NB4 (cell line): ENCODE measurements around the gene WDR7.

Experiments
- MYC ChIP-seq: IDR thresholded peaks from 2 replicates; pipeline ENCODE4 v1.6.1; 2011; ENCODE audit warnings: low read depth, low read length
- POLR2A ChIP-seq: IDR thresholded peaks from 2 replicates; pipeline ENCODE4 v1.6.1; 2011; ENCODE audit warnings: mild to moderate bottlenecking; ENCODE audit not compliant: insufficient read length; ENCODE audit errors: extremely low read depth
- TF ChIP-seq, protein P1 (sequence below): IDR thresholded peaks from one replicate; pipeline ENCODE4 v1.5.1; 2012; ENCODE audit warnings: low read depth, low read length
- TF ChIP-seq, protein P2 (sequence below): IDR thresholded peaks from 2 replicates; pipeline ENCODE4 v1.6.1; 2011; ENCODE audit warnings: low read depth, low read length

DNA sequence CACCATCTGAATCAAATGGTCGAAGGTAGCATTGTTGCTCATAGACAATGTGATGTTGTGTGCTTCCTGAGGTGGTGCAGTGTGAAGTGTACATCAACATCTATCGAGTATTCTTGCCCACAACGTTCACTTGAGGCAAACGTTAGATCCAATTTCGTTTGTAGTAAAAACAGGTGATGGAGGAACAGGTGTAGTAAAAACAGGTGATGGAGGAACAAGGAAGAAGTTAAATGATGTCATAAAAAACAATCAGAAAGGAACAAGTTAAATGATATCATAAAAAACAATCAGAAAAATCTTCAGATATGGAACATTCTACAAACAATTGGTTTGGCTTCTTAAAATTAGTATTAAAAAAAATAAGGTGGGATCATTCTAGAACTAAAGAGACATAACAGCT, 11.3 kb downstream of the WDR7 start:
- no peak for TF ChIP-seq POLR2A
- TF ChIP-seq, protein P1, sequence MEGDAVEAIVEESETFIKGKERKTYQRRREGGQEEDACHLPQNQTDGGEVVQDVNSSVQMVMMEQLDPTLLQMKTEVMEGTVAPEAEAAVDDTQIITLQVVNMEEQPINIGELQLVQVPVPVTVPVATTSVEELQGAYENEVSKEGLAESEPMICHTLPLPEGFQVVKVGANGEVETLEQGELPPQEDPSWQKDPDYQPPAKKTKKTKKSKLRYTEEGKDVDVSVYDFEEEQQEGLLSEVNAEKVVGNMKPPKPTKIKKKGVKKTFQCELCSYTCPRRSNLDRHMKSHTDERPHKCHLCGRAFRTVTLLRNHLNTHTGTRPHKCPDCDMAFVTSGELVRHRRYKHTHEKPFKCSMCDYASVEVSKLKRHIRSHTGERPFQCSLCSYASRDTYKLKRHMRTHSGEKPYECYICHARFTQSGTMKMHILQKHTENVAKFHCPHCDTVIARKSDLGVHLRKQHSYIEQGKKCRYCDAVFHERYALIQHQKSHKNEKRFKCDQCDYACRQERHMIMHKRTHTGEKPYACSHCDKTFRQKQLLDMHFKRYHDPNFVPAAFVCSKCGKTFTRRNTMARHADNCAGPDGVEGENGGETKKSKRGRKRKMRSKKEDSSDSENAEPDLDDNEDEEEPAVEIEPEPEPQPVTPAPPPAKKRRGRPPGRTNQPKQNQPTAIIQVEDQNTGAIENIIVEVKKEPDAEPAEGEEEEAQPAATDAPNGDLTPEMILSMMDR, result no peak
- TF ChIP-seq MYC, result no peak
- TF ChIP-seq, protein P2, sequence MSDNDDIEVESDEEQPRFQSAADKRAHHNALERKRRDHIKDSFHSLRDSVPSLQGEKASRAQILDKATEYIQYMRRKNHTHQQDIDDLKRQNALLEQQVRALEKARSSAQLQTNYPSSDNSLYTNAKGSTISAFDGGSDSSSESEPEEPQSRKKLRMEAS, result no peak
